ENCODE data around the gene RFK. TPM values are rescaled to one million over a fixed set of nuclear protein-coding genes. Genes with fewer than 3 reads are reported as not detected.

Gene RFK
- total RNA-seq, 1 donor: 35.8 TPM

DNA sequence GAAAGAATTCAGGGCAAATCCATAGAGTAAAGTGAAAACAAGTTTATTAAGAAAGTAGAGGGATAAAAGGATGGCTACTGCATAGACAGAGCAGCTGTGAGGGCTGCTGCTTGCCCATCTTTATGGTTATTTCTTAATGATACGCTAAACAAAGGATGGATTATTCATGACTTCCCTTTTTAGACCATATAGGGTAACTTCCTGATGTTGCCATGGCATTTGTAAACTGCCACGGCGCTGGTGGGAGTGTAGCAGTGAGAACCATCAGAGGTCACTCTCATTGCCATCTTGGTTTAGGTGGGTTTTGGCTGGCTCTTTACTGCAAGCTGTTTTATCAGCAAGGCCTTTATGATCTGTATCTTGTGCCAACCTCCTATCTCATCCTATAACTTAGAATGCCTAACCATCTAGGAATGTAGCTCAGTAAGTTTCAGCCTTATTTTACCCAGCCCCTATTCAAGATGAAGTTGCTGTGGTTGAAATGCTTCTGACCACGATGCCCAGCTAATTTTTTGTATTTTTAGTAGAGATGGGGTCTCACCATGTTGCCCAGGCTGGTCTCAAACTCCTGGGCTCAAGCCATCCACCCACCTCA lies 42.1 kb downstream of the RFK start:
- TF ChIP-seq, protein P1, sequence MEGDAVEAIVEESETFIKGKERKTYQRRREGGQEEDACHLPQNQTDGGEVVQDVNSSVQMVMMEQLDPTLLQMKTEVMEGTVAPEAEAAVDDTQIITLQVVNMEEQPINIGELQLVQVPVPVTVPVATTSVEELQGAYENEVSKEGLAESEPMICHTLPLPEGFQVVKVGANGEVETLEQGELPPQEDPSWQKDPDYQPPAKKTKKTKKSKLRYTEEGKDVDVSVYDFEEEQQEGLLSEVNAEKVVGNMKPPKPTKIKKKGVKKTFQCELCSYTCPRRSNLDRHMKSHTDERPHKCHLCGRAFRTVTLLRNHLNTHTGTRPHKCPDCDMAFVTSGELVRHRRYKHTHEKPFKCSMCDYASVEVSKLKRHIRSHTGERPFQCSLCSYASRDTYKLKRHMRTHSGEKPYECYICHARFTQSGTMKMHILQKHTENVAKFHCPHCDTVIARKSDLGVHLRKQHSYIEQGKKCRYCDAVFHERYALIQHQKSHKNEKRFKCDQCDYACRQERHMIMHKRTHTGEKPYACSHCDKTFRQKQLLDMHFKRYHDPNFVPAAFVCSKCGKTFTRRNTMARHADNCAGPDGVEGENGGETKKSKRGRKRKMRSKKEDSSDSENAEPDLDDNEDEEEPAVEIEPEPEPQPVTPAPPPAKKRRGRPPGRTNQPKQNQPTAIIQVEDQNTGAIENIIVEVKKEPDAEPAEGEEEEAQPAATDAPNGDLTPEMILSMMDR (IDR thresholded peaks at IDR 0.05; ENCODE audit: insufficient read depth, low read depth, low read length): no peak
- no peak for DNase-seq (ENCODE audit: low read depth)
- H3K4me3 ChIP-seq (ENCODE audit: low read depth, low read length): no peak overlapping the region

GRCh38 chr9:76351006-76351405 lies 43.2 kb downstream of the RFK start:
- TF ChIP-seq, protein P1 (IDR thresholded peaks at IDR 0.05; ENCODE audit: insufficient read depth, low read depth, low read length): no peak
- DNase-seq (ENCODE audit: low read depth): no peak
- H3K4me3 ChIP-seq (ENCODE audit: low read depth, low read length): no peak overlapping the region

- TF ChIP-seq, protein P1 (IDR thresholded peaks at IDR 0.05; ENCODE audit: insufficient read depth, low read depth, low read length): no peak
- no peak for DNase-seq (ENCODE audit: low read depth)
- H3K4me3 ChIP-seq (ENCODE audit: low read depth, low read length): no peak overlapping the region
These were observed 44.4 kb downstream of the RFK start for GRCh38 chr9:76349865-76350264.

GRCh38 chr9:76342858-76343257 lies 51.4 kb downstream of the RFK start:
- TF ChIP-seq, protein P1 (IDR thresholded peaks at IDR 0.05; ENCODE audit: insufficient read depth, low read depth, low read length): no peak
- DNase-seq (ENCODE audit: low read depth): no peak
- no peak overlapping the region for H3K4me3 ChIP-seq (ENCODE audit: low read depth, low read length)

DNA sequence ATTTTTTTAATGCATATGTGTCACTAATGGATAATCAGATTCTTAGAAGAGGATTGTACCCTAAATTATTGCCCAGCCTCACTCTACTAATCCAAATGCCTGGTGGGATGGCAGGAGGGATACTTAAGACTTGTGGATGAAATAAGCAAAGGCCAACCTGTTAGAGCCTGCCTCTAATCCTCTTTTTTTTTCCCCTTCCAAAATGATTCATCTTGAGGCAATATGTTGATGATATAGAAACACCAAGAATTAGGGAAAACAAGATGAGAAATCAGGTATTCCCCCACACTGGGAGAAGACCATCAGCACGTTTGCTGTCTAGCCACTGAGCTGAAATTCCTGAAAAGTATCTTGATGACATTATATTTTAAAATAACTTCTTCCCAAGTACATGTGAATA lies 52.0 kb downstream of the RFK start:
- DNase-seq (ENCODE audit: low read depth): no peak
- no peak overlapping the region for H3K4me3 ChIP-seq (ENCODE audit: low read depth, low read length)
- TF ChIP-seq, protein P1 (IDR thresholded peaks at IDR 0.05; ENCODE audit: insufficient read depth, low read depth, low read length): no peak

GRCh38 chr9:76341616-76342015 lies 52.6 kb downstream of the RFK start:
- DNase-seq (ENCODE audit: low read depth): no peak
- TF ChIP-seq, protein P1 (IDR thresholded peaks at IDR 0.05; ENCODE audit: insufficient read depth, low read depth, low read length): no peak
- no peak overlapping the region for H3K4me3 ChIP-seq (ENCODE audit: low read depth, low read length)

- H3K4me3 ChIP-seq (ENCODE audit: low read depth, low read length): no peak overlapping the region
These were observed 55.8 kb downstream of the RFK start for GRCh38 chr9:76338418-76338817.

More at GRCh38 chr9:76338418-76338817, 55.8 kb downstream of the RFK start:
- no peak for DNase-seq (ENCODE audit: low read depth)
- TF ChIP-seq, protein P1 (IDR thresholded peaks at IDR 0.05; ENCODE audit: insufficient read depth, low read depth, low read length): no peak
